SKM-1 treated with dmso at 0.1 percent for 144 hours (cell line): ENCODE measurements around the gene UEVLD.
A peak's percentile ranks its signal among the peaks of the same experiment; 100 is the strongest.
"Not testable (repeated sequence)": the region's sequence is repeated elsewhere in the genome, so short reads cannot be mapped to it uniquely, and the experiment has no call there.

Experiments
- DNase-seq: peaks from one replicate; lab custom pipeline; 2025; ENCODE audit not compliant: unreplicated experiment; lab: John Stamatoyannopoulos, UW

Gene UEVLD

GRCh38 chr11:18588297-18589252 lies at the start of gene UEVLD:
Gene UEVLD, minus strand, starts transcription at chr11:18588734. Its CDS starts 80 bp downstream, at chr11:18588654.
- peak; percentile 69 for DNase-seq

DNA sequence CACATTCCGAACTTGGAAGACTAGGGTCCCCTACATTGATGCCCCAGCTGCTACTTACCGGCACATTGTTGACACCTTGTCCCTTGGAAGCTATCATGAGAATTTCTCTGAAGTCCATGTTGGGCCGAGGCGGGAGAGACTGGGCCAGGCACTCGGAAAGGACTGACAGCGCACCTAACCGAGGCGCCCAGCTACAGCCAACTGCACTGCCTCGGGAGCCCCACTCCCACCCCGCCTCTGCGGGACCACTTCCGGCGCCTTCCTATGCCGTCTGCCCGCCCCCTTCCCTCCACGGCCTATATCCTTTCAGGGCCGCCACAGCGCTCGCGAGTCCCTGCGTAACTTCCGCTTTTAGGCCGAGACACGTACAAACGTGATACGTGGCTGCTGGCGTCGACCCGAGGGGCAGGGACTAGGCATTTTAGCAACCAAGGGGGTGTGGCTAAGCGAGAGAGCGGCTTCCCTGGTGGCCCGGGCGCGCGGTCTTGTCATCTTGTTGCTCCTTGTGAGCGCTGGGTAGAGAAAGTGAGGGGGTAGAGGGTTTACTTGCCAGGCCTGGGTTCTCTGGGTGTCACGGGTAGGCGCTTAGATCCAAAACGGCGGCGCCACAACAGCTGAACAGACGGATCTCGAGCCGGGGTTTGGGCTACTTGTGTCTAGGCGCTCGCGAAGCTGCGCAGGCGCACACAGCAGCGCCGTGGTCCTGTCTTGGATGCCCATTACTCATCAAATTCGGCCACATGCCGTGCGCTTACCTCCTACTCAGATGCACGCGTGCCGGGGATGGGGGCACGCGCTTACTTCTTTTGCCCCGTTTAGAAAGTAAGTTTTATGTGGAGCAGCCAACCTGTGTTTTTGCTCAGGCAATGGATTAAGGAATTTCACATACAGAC lies 45.9 kb upstream of the UEVLD start, which contains the start of gene SPTY2D1:
SPTY2D1 (minus strand) TSS at position 203 of the 893 bp plus-strand sequence; CDS start at position 118, 85 bp downstream.
- DNase-seq, result peak; percentile 95

DNA sequence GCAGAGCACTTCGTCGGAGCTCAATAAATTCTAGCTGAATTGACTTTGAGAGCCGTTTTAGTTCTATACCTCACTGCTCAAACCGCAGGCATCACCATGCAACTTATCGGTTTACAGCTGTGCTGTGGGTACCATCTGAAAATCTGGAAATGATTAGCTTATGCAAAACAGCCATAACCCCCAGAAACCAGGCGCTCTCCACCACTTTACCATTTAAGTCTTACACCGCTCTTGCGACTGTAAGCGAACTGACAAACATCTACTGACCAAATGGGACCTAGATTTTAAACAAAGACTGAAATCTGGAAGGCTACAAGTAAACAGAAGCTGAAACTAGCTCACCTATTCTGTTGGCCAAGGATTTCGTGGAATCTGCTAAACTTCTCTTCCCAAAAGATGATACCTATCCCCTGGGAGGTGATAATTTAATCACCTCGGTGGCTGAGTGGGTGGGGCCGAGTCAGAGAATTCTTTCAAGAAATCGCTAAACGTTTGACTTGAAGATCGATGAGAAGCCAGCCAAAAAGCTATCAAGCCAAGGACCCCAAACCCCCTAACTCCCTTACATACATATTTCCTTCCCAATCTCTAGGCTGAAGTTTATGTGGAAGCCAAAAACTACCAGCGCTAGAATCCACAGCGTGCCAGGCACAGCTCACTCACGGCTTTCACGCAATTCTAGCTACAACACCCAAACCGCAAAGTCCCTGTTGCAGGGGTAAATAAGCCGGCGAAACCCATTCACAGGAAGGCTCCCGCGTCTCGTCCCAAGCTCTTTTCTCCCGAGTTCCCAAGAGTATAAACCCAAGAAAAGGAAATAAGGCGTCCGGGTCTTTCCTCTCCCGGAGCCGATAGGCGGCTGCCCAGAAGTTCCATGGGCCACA lies 45.0 kb upstream of the UEVLD start:
- DNase-seq, result no peak

DNA sequence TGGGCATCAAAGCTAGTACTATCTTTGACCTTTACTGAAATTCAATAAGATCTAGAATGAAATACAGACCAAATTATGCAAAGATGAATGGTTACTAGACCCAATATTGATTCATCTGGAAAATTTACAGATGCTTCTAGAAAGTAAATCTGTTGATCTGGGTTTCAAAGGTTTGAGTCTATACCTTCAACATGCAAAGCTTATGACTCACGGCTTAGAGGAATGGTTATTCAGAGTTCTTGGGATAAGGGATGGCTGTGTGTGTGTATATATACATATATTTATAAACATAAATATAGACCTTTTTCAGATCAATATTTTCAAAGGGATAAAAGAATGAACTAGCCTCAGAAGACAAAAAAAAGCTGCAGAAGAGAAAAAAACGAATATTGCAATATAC lies 44.3 kb upstream of the UEVLD start:
- no peak for DNase-seq

- DNase-seq, result no peak
Observed at GRCh38 chr11:18624161-18624560, 35.6 kb upstream of the UEVLD start.

DNA sequence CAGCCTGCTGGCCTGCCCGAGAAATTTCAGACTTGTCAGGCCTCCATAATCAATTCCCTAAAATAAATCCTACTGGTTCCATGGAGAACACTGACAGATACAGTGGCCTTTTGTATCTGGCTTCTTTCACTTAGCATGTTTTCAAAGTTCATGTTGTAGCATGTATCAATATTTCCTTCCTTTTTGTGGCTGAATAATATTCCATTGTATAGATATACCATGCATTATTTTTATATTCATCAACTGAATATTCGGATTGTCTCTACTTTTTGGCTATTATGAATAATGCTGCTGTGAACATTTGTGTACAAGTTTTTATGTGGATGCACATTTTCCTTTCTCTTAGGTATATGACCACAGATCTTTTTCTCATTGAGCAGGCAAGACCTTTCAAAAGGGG lies 35.2 kb upstream of the UEVLD start:
- no peak for DNase-seq

GRCh38 chr11:18618342-18619025 lies 29.9 kb upstream of the UEVLD start:
- DNase-seq, result no peak

- no peak for DNase-seq
Observed at GRCh38 chr11:18617688-18618341, 29.3 kb upstream of the UEVLD start.

DNA sequence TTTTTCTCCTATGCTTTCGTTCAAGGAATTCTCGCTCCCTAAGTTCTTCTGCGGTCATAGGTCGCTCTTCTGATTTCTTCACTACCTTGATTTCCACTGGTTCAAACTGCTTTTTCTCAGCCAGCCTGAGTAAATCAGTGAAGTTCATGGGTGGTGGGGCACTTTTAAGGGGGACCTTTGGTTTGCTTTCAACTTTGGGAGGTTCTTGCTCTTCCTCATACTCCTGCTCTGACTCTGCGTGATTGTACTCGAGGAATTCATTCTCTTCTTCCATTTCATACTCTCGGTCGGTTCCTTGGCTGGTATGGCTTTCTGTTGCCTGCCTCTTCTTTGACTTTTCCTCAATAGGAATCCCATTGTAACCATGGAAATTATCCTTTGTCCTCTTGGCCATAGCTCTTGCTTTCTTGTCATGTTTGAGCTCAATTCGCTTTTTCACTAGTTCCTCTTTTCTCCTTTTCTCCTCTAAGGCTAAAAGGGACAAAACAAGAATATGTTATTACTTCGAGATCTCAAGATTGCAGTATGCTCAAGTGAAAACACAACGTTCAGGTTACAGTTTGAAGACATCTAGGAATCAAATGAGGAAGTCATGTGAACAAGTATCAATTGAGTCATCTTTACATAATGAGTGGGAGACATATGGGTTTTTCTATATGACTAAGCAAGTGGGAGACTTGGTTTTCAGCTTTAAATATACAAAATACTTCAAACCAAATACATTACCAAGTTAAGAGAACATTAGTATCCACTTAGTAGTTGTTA lies 27.3 kb upstream of the UEVLD start:
- DNase-seq, result peak; percentile 41

DNA sequence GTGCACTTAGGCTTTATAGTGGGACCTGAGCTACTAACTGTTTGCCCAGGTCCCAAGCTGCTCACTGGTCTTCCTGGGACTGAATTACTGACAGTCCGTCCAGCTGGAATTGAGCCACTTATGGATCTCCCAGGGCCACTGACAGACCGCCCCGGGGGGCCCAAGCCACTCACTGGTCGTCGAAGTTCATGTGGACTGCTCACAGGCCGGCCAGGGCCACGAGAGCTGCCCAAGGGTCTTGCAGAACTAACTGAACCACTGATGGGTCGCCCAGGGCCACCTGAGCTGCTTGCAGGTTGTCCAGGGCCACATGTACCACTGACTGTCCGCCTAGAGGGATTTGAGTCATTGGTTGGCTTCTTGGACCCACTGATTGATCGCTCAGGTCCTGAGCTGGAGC lies 26.1 kb upstream of the UEVLD start:
- DNase-seq, result no peak

DNA sequence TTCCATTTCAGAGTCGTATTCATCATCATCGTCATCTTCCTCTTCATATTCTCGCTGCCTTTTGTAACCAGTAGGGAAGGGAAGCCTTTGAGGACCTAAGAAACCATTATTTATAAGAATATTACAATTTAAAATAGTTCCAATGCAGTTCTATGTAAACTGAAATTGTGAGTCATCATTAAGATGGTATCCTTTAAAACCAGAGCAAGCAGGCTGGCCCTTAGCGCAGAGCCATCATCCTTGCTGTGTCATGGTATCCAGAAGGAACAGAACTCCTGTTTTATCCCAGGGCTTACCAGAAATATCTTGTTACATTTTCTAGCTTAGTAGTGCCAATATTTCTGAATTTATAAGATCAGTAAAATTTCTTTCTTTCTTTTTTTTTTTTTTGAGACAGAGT lies 23.9 kb upstream of the UEVLD start:
- no peak for DNase-seq

- DNase-seq, result no peak
Observed at GRCh38 chr11:18611196-18611595, 22.7 kb upstream of the UEVLD start.

GRCh38 chr11:18608376-18608775 lies 19.8 kb upstream of the UEVLD start:
- DNase-seq, result no peak

DNA sequence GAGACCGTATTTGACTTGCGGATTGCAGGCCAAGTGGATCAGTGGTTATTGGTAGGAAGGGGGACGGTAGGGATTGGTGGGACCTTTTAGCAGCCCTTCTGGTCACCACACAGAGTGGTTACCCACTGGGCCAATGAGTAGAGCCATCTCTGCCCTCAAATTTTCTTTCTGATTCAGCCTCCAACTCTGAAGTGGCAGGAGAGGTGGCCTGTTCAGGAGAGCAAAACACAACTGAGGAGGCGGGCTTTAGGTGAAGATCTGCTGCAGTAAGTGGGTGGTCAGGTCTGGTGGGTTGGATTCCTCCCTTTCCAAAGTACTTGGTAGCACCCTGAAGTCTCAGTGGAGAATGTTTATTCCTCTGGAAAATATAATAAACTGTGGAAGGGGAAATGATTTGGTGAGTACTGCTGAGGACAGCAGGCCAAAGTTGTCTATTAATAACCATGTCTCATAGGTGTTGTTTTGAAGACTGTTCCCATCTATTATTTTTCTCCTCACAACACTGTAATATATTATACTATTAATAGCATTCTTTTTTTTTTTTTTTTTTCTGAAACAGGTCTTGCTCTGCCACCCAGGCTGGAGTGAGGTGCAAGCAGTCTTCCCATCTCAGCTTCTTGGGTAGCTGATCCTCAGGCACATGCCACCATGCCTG lies 12.5 kb upstream of the UEVLD start:
- no peak for DNase-seq

- no peak for DNase-seq
Observed at GRCh38 chr11:18599739-18600230, 11.3 kb upstream of the UEVLD start, which contains the start of gene MISFA. Gene MISFA, plus strand, starts transcription at chr11:18599789. Its CDS starts 140 bp downstream, at chr11:18599929.

DNA sequence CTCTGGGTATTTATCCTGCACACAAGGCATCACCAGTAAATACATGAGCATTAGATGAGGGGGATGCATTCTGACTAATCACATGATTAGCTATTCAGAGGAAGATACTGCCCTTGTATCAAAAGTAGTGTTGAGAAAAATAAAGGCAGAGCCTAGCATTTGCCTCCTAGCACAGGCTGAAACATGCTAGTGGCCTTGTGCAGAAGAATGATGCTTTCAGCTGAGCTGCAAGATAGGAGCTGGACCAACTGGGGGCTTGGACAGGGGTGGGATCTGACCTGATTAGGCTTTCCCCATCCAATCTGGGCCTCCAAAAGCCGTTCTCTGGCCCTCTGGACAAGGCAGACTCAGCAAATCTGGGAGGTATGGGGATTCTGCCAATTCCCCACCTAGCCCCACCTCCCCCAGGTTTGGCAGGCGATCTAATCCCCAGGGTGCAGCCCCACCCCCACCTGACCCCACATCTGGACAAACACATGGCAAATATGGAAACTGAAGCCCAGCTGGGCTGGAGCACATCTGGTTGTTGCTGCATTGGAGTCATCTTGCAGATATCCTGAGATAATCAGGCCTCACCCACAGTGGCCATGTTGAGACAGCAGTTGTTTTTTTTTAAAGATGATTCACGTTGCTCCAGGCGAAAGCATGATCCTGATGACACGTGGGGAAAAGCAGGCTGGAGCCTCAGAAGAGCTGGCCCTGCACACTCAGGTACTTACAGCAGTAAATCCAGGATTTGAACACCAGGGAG lies 6.6 kb upstream of the UEVLD start:
- DNase-seq, result no peak

- not testable (repeated sequence) for DNase-seq
Observed at GRCh38 chr11:18594088-18594487, 5.6 kb upstream of the UEVLD start.
